Thoracic aorta (tissue), 2 donors: ENCODE data around the gene ZDHHC23. TPM values are rescaled to one million over a fixed set of nuclear protein-coding genes. Genes with fewer than 3 reads are reported as not detected.

ENCODE experiments used
- ATAC-seq: fragments of 150-250 bp; one replicate; pipeline ENCODE4 v1.8.0; 2017; ENCODE audit warnings: low read depth; ENCODE audit not compliant: insufficient number of reproducible peaks, low FRiP score
- DNase-seq: peaks from one replicate; pipeline ENCODE4 v3.0.0-alpha.2; 2020; ENCODE audit warnings: low spot score
- H3K27ac ChIP-seq, 2 donors: fragments of 200-600 bp; sonication (generic); 1 replicate in 1 of 2; 2 replicates in 1 of 2; pipeline ENCODE4 v1.5.1; 2016; ENCODE audit warnings: mild to moderate bottlenecking in 2 of 2, moderate library complexity in 2 of 2
- H3K27me3 ChIP-seq: fragments of 200-600 bp; sonication (generic); replicated peaks from 2 replicates; pipeline ENCODE4 v1.6.0; 2016; ENCODE audit warnings: mild to moderate bottlenecking; ENCODE audit not compliant: insufficient read depth
- H3K36me3 ChIP-seq: fragments of 200-600 bp; sonication (generic); one replicate; pipeline ENCODE4 v1.5.1; 2016
- H3K4me1 ChIP-seq, 2 donors: fragments of 200-600 bp; sonication (generic); 1 replicate in 1 of 2; 2 replicates in 1 of 2; pipeline versions ENCODE4 v1.5.1 to v1.6.0; 2016; ENCODE audit warnings: low read depth in 2 of 2, mild to moderate bottlenecking in 1 of 2; ENCODE audit not compliant: control insufficient read depth in 1 of 2
- H3K4me3 ChIP-seq: fragments of 200-600 bp; sonication (generic); 2 replicates; pipeline ENCODE4 v1.5.1; 2016; ENCODE audit warnings: mild to moderate bottlenecking
- H3K9me3 ChIP-seq: fragments of 200-600 bp; sonication (generic); 2 replicates; pipeline ENCODE4 v1.5.1; 2016
- total RNA-seq, 2 donors: library from RNA; depleted of rRNA; stranded (reverse); fragments of >200 nt; gene quantifications; one replicate each; pipeline versions ENCODE4 v1.1.0 to v1.2.3, GENCODE V29; 2016
- TF ChIP-seq, protein P1 (sequence below): fragments of 200-600 bp; sonication (generic); IDR thresholded peaks from one replicate; pipeline ENCODE4 v1.5.1; 2019; ENCODE audit warnings: antibody characterized with exemption

The ZDHHC23 gene, protein sequence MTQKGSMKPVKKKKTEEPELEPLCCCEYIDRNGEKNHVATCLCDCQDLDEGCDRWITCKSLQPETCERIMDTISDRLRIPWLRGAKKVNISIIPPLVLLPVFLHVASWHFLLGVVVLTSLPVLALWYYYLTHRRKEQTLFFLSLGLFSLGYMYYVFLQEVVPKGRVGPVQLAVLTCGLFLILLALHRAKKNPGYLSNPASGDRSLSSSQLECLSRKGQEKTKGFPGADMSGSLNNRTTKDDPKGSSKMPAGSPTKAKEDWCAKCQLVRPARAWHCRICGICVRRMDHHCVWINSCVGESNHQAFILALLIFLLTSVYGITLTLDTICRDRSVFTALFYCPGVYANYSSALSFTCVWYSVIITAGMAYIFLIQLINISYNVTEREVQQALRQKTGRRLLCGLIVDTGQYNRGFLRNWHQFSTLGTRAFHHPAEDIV
- total RNA-seq: 10 to 100 TPM in 1 of 2 donors, 1 to 10 TPM in 1; 6.3 to 13.1 TPM

DNA sequence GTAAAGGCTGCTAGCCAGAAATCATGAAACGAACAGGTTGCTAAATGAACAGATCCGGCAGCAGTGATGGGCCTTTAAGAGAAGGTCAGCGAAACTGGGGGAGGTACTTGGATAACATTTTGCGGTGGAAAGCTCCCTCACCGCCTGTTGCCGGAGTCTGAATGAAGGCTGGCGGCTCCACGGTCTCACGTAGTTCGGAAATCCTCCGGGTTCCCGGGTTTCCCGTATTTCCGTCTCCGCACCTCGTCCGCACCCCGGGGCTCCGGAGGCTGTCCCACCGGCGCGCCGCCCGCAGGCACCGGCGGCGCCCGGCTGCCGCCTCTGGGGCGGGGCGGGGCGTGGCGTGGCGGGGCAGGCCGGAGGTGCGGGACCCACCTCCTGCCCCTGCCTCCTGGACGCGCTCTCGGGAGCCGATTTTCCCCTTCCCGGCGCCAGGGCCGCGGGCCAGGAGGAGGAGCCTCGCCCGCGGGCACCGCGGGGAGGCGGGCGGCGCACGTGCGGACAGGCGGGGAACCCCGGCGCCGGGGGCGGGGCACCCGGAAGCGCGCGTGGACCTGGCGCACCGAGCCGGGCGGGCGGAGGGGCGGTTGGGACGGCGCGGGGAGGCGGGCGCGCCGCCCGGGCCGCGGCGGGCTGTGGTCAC lies at the start of gene ZDHHC23:
Gene ZDHHC23, plus strand, starts transcription at position 642 of the 643 bp plus-strand sequence. CDS start 790 bp downstream, outside the sequence.
- Histone ChIP-seq H3K4me1 (peaks cover 5 to 6% of the 10 kb centered on the region in 2 donors), H3K27me3 (no peaks in the 10 kb centered on the region), H3K4me3 (peak within 1 kb of the TSS; percentile 86), H3K9me3 (no peaks in the 10 kb centered on the region), H3K36me3 (no peaks in the 10 kb centered on the region), H3K27ac (peak within 1 kb of the TSS; percentile 50 to 53)
- ATAC-seq: peak; percentile 57
- no peak for DNase-seq
- TF ChIP-seq, protein P1, sequence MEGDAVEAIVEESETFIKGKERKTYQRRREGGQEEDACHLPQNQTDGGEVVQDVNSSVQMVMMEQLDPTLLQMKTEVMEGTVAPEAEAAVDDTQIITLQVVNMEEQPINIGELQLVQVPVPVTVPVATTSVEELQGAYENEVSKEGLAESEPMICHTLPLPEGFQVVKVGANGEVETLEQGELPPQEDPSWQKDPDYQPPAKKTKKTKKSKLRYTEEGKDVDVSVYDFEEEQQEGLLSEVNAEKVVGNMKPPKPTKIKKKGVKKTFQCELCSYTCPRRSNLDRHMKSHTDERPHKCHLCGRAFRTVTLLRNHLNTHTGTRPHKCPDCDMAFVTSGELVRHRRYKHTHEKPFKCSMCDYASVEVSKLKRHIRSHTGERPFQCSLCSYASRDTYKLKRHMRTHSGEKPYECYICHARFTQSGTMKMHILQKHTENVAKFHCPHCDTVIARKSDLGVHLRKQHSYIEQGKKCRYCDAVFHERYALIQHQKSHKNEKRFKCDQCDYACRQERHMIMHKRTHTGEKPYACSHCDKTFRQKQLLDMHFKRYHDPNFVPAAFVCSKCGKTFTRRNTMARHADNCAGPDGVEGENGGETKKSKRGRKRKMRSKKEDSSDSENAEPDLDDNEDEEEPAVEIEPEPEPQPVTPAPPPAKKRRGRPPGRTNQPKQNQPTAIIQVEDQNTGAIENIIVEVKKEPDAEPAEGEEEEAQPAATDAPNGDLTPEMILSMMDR: no peak

DNA sequence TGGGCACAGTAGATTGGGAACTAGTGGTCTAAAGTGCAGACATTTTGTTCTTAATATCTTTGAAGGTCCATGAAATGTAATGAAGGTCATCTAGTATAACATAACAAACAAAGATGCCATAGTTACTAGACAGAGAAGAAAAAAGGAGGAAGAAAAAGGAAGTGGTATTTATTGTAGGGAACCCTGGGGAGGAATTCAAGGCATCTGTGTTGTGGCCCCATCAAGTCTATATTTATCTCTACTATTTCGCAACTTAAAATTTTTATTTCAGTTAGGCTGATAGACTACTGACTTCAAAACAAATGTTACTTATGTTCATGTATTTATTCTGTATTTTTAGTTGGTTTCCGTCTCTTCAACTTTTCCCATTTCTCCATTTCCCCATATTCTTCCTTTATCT lies 48.9 kb upstream of the ZDHHC23 start:
- Histone ChIP-seq H3K4me1 (no peaks in the 10 kb centered on the region), H3K4me3 (no peak overlapping the region), H3K9me3 (no peaks in the 10 kb centered on the region), H3K27ac (no peak overlapping the region), H3K36me3 (no peaks in the 10 kb centered on the region), H3K27me3 (no peaks in the 10 kb centered on the region)
- DNase-seq (no peak), ATAC-seq (no peak)
- TF ChIP-seq, protein P1: no peak

DNA sequence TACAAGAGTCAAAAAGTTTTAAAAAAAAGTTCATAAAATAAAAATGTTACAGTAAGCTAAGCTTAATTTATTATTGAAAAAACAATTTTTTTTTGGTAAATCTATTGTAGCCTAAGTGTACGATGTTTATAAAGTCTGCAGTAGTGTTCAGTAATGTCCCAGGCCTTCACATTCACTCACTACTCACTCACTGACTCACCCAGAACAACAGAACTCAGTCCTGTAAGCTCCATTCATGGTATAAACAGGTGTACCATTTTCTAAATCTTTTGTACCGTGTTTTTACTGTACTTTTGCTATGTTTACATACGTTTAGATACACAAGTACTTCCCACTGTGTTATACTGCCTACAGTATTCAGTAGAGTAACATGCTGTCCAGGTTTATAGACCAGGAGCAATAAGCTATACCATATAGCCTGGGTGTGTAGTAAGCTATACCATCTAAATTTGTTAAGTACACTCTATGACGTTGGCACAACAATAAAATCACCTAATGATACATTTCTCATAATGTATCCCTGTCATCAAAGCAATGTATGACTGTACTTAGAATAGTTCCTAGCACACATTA lies 41.2 kb upstream of the ZDHHC23 start:
- ATAC-seq: no peak
- Histone ChIP-seq H3K36me3 (no peaks in the 10 kb centered on the region), H3K4me1 (no peaks in the 10 kb centered on the region), H3K4me3 (no peak overlapping the region), H3K9me3 (no peaks in the 10 kb centered on the region), H3K27ac (no peak overlapping the region), H3K27me3 (no peaks in the 10 kb centered on the region)
- no peak for DNase-seq
- TF ChIP-seq, protein P1: no peak

DNA sequence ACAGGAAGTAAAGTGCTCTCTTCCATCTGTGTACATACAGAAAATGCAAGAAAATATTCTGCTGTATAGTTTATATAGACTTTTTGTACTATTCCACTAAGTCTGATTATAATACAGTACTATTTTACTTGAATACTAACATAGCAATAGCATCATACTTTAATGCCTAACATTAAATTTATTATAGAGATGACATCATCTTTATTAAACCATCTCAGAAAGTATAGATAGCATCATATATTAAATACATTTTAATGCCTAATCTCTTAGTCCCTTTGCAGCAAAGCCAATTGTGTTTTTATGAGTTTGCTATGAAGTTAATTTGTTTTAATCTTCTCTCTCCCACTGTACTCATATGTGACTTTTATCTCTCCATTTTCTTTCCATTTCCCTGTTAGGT lies 39.7 kb upstream of the ZDHHC23 start:
- H3K36me3 ChIP-seq: no peaks in the 10 kb centered on the region
- H3K4me1 ChIP-seq: no peaks in the 10 kb centered on the region
- ATAC-seq (no peak), DNase-seq (no peak)
- TF ChIP-seq, protein P1: no peak
- no peak overlapping the region for H3K4me3 ChIP-seq
- no peaks in the 10 kb centered on the region for H3K27me3 ChIP-seq
- H3K9me3 ChIP-seq: no peaks in the 10 kb centered on the region
- no peak overlapping the region for H3K27ac ChIP-seq

DNA sequence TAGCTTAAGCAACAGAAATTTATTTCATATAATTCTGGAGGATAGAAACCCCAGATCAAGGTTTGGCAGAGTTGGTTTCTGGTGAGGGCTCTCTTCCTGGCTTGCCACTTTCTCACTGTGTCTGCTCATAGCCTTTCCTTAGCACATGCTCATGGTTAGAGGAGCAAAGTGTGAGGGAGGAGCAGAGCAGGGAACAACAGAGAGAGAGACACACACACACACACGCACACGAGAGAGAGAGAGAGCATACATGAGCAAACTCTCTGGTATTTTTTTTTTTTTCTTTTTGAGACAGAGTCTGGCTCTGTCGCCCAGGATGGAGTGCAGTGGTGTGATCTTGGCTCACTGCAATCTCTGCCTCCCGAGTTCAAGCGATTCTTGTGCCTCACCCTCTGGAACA lies 36.8 kb upstream of the ZDHHC23 start:
- no peak for ATAC-seq
- TF ChIP-seq, protein P1: no peak
- Histone ChIP-seq H3K9me3 (no peaks in the 10 kb centered on the region), H3K4me3 (no peak overlapping the region), H3K27me3 (no peaks in the 10 kb centered on the region), H3K27ac (no peak overlapping the region), H3K4me1 (no peaks in the 10 kb centered on the region), H3K36me3 (no peaks in the 10 kb centered on the region)
- no peak for DNase-seq
